ENCODE data around the gene RBM28. TPM values are rescaled to one million over a fixed set of nuclear protein-coding genes. Genes with fewer than 3 reads are reported as not detected.

Gene RBM28
- total RNA-seq, 1 experiment from 2014 or later = 45.3 TPM

DNA sequence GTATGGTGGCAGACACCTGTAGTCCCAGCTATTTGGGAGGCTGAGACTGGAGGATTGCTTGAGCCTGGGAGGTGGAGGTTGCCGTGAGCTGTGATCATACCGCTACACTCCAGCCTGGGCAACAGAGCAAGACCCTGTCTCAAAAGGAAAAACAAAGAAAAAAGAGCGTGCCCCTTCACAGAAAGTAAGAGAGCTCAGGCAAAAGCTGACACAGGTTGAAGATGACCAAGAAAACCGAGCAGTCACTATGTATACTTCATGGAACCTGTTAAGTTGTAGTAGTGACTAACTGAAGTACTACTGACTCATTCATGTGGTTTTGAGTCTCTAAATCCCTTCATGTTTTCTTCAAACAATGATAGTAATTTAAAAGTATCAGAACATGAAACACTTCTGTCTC is 19.0 kb upstream of the RBM28 start:
- Histone ChIP-seq H2AFZ (ENCODE audit: low read length) (no peak overlapping the region), H3K36me3 (ENCODE audit: low read depth, low read length) (no peaks in the 10 kb centered on the region), H3K4me3 (ENCODE audit: low read length) (no peak overlapping the region), H3K4me1 (ENCODE audit: insufficient read depth, low read length) (peaks cover under 1% of the 10 kb centered on the region), H3K27me3 (ENCODE audit: low read length) (peaks cover 18% of the 10 kb centered on the region), H3K4me2 (ENCODE audit: low read length) (0 out of 2 replicates have a peak overlapping the region, but pooled peaks have one; percentile 89), H3K9me3 (ENCODE audit: low read length) (no peaks in the 10 kb centered on the region), H3K79me2 (ENCODE audit: low read length) (no peaks in the 10 kb centered on the region), H4K20me1 (ENCODE audit: low read length) (no peaks in the 10 kb centered on the region), H3K9ac (ENCODE audit: low read length) (no peak overlapping the region), H3F3A (ENCODE audit: low read length, unreplicated experiment) (no peaks in the 10 kb centered on the region), H3K27ac (ENCODE audit: low read length) (no peak overlapping the region), H3K9me2 (replicated peaks; ENCODE audit: low read length) (no peaks in the 10 kb centered on the region)
- ChIA-PET CTCF (no interaction called here), POLR2A (ENCODE audit: unreplicated experiment) (no interaction called here)
- BruUV-seq (replicated peaks) = no TSS peak
- ATAC-seq = peak; percentile 22; the same call in 1 of the 2 replicates
- TF ChIP-seq, protein P1, sequence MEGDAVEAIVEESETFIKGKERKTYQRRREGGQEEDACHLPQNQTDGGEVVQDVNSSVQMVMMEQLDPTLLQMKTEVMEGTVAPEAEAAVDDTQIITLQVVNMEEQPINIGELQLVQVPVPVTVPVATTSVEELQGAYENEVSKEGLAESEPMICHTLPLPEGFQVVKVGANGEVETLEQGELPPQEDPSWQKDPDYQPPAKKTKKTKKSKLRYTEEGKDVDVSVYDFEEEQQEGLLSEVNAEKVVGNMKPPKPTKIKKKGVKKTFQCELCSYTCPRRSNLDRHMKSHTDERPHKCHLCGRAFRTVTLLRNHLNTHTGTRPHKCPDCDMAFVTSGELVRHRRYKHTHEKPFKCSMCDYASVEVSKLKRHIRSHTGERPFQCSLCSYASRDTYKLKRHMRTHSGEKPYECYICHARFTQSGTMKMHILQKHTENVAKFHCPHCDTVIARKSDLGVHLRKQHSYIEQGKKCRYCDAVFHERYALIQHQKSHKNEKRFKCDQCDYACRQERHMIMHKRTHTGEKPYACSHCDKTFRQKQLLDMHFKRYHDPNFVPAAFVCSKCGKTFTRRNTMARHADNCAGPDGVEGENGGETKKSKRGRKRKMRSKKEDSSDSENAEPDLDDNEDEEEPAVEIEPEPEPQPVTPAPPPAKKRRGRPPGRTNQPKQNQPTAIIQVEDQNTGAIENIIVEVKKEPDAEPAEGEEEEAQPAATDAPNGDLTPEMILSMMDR (conservative IDR thresholded peaks at IDR 0.05; ENCODE audit: low read depth, low read length) = no peak
- TF ChIP-seq EZH2 (IDR thresholded peaks at IDR 0.05; ENCODE audit: low read length, unreplicated experiment) = no peak
- no peak for TF ChIP-seq EZH2phosphoT487 (IDR thresholded peaks at IDR 0.05; ENCODE audit: borderline replicate concordance, low read length)
- intact Hi-C loops (cut with micrococcal nuclease) = no loop called here
- DNase-seq = peak; percentile 62

DNA sequence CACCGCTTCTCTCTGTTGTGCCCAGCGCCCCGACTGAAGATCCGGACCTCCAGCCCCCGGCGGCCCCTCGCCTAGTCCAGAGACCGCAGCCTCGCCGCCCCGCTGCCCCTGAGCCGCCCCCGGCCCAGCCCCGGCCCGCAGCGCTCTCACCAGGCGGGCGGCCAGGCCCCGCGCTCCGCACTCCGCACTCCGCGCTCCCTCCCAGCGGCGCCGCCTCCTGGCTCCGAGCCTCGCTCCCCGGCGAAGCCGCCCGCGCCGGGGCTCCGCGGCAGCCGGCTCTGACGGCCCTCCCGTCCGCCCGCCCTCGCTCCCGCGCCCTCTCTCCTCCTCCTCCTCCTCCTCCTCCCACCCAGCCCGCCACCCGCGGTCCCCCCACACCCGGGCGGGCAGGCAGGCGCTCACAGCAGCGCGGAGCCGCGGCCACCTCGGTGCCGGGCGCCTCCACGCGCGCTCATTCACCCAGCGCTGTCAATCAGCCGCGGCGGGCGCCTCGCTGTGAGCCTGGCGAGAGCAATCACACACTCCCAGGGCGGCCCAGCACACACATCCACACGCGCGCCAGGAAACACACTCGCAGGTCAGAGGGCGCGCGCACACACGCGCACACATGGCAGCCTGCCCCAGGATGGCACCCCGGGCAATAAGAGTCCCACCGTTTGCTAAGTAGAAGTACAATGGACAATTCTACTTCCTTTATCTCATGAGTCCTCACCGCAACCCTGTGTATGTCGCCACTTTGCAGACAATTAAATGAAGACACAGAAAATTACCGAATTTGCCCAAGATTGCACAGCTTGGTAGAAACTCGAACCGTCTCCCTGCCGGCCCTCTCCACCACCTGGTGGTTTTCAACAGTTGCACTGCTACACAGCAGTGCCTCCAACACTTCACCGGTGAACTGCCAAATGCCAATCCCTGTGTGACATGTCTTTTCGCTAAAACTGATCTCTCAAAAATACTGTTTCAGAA is 18.0 kb upstream of the RBM28 start, which contains the start of gene PRRT4:
Gene PRRT4 (minus strand): TSS at position 280 of the 969 bp plus-strand sequence.
- Histone ChIP-seq H3K4me3 (ENCODE audit: low read length) (peak within 1 kb of the TSS; percentile 71), H3K9ac (ENCODE audit: low read length) (no peak within 1 kb of the TSS), H3K36me3 (ENCODE audit: low read depth, low read length) (no peaks in the 10 kb centered on the region), H3K4me2 (ENCODE audit: low read length) (peak within 1 kb of the TSS; percentile 89), H2AFZ (ENCODE audit: low read length) (peak within 1 kb of the TSS; percentile 76), H3K9me3 (ENCODE audit: low read length) (no peaks in the 10 kb centered on the region), H3K9me2 (replicated peaks; ENCODE audit: low read length) (no peaks in the 10 kb centered on the region), H3K79me2 (ENCODE audit: low read length) (no peaks in the 10 kb centered on the region), H3K4me1 (ENCODE audit: insufficient read depth, low read length) (peaks cover 8% of the 10 kb centered on the region), H4K20me1 (ENCODE audit: low read length) (no peaks in the 10 kb centered on the region), H3K27ac (ENCODE audit: low read length) (no peak within 1 kb of the TSS), H3K27me3 (ENCODE audit: low read length) (peaks cover 18% of the 10 kb centered on the region), H3F3A (ENCODE audit: low read length, unreplicated experiment) (no peaks in the 10 kb centered on the region)
- POLR2A ChIA-PET (ENCODE audit: unreplicated experiment) = no interaction called here
- TF ChIP-seq EZH2 (IDR thresholded peaks at IDR 0.05; ENCODE audit: low read length, unreplicated experiment) (no peak), EZH2phosphoT487 (IDR thresholded peaks at IDR 0.05; ENCODE audit: borderline replicate concordance, low read length) (peak; percentile 53; the same call in 1 of the 2 replicates)
- peak; percentile 22 for DNase-seq
- BruUV-seq (replicated peaks) = no TSS peak
- CTCF ChIA-PET = interaction anchor here (0.8 kb wide), 1 partner anchor 221 kb away, joined by 4 read pairs; no protein-coding TSS in a partner anchor
- ATAC-seq = peak; percentile 61
- intact Hi-C loops (cut with micrococcal nuclease) = no loop called here

GRCh38 chr7:128360359-128360678 is 16.6 kb upstream of the RBM28 start:
- Histone ChIP-seq H2AFZ (ENCODE audit: low read length) (no peak overlapping the region), H3K36me3 (ENCODE audit: low read depth, low read length) (no peaks in the 10 kb centered on the region), H3K4me1 (ENCODE audit: insufficient read depth, low read length) (peaks cover 9% of the 10 kb centered on the region), H3K9me2 (replicated peaks; ENCODE audit: low read length) (no peaks in the 10 kb centered on the region), H3K27ac (ENCODE audit: low read length) (no peak overlapping the region), H4K20me1 (ENCODE audit: low read length) (no peaks in the 10 kb centered on the region), H3K27me3 (ENCODE audit: low read length) (peaks cover 11% of the 10 kb centered on the region; the same call in 1 of the 2 replicates), H3K9me3 (ENCODE audit: low read length) (no peaks in the 10 kb centered on the region), H3K4me2 (ENCODE audit: low read length) (peak overlapping the region; percentile 89; the same call in 1 of the 2 replicates), H3K79me2 (ENCODE audit: low read length) (no peaks in the 10 kb centered on the region), H3K9ac (ENCODE audit: low read length) (no peak overlapping the region), H3F3A (ENCODE audit: low read length, unreplicated experiment) (no peaks in the 10 kb centered on the region), H3K4me3 (ENCODE audit: low read length) (no peak overlapping the region)
- ATAC-seq = no peak
- BruUV-seq (replicated peaks) = no TSS peak
- ChIA-PET POLR2A (ENCODE audit: unreplicated experiment) (no interaction called here), CTCF (no interaction called here)
- TF ChIP-seq EZH2 (IDR thresholded peaks at IDR 0.05; ENCODE audit: low read length, unreplicated experiment) (no peak), EZH2phosphoT487 (IDR thresholded peaks at IDR 0.05; ENCODE audit: borderline replicate concordance, low read length) (no peak)
- TF ChIP-seq, protein P1 (conservative IDR thresholded peaks at IDR 0.05; ENCODE audit: low read depth, low read length) = no peak
- intact Hi-C loops (cut with micrococcal nuclease) = no loop called here
- no peak for DNase-seq

Data from PC-3 (cell line).